ENCODE measurements around the gene MAP3K8. TPM values are rescaled to one million over a fixed set of nuclear protein-coding genes. Genes with fewer than 3 reads are reported as not detected.

Gene MAP3K8
- total and polyA plus RNA-seq, 2 donors (not counting 3 experiments of a cell fraction or from before 2014, with no cell fraction given): 5.2 to 10.6 TPM

- no TSS peak for BruUV-seq (replicated peaks)
- intact Hi-C loops (cut with micrococcal nuclease): no loop called here
- FAIRE-seq: no peak
- Histone ChIP-seq H3K9me3 (replicated peaks; ENCODE audit: control insufficient read depth, insufficient read depth, low read length) (no peaks in the 10 kb centered on the region), H3K9ac (replicated peaks; ENCODE audit: extremely low read depth, insufficient read depth, low read length) (no peak overlapping the region), H3K4me1 (ENCODE audit: control insufficient read depth, extremely low read depth, insufficient read depth, low read length) (no peaks in the 10 kb centered on the region), H3K27me3 (ENCODE audit: control insufficient read depth in 2 of 2, insufficient read depth in 2 of 2, low read length in 2 of 2) (peaks cover under 1 to 4% of the 10 kb centered on the region in 2 experiments), H3K4me3 (replicated peaks in 1 of 3; ENCODE audit: insufficient read depth in 1 of 3, low read depth in 1 of 3, low read length in 3 of 3) (no peak overlapping the region), H3K9me1 (replicated peaks; ENCODE audit: control insufficient read depth, extremely low read depth, insufficient read depth, low read length) (no peaks in the 10 kb centered on the region), H3K27ac (ENCODE audit: insufficient read depth, low read depth, low read length) (no peak overlapping the region), H2AFZ (ENCODE audit: low read depth, low read length) (no peak overlapping the region), H4K20me1 (replicated peaks; ENCODE audit: control insufficient read depth, extremely low read depth, insufficient read depth, low read length) (no peaks in the 10 kb centered on the region), H3K79me2 (ENCODE audit: control insufficient read depth, insufficient read depth, low read length) (no peaks in the 10 kb centered on the region), H3K36me3 (ENCODE audit: control insufficient read depth in 2 of 2, extremely low read depth in 1 of 2, insufficient read depth in 2 of 2, low read length in 2 of 2) (no peaks in the 10 kb centered on the region), H3K4me2 (ENCODE audit: insufficient read depth, low read length) (no peak overlapping the region)
- no peak for DNase-seq (ENCODE audit: low read depth, low spot score)
- CTCF ChIA-PET: interaction anchor here (0.6 to 2.1 kb wide), 4 partner anchors 10 to 212 kb away, joined by 4 to 11 read pairs (median 8); no protein-coding TSS in a partner anchor
- dilution Hi-C loops (cut with MboI; ENCODE audit: extremely low pct_ligation_motif_present, low sequenced_read_pairs): no loop called here
- TF ChIP-seq POLR2A (IDR thresholded peaks at IDR 0.05; ENCODE audit: low read depth, low read length) (no peak), MAX (IDR thresholded peaks at IDR 0.05; ENCODE audit: insufficient read depth, insufficient read length) (no peak), GATA2 (IDR thresholded peaks at IDR 0.05; ENCODE audit: insufficient read depth, insufficient read length, low read depth, low read length) (no peak), CTCF (IDR thresholded peaks at IDR 0.05; ENCODE audit: extremely low read depth in 1 of 2, insufficient read depth in 1 of 2, low read depth in 1 of 2, low read length in 2 of 2) (no peak), POLR2AphosphoS5 (IDR thresholded peaks at IDR 0.05; ENCODE audit: insufficient read depth, low read depth, low read length) (no peak), FOS (IDR thresholded peaks at IDR 0.05; ENCODE audit: borderline replicate concordance, insufficient read depth, low read length) (no peak), MYC (IDR thresholded peaks at IDR 0.05; ENCODE audit: low read depth, low read length) (no peak), EZH2 (IDR thresholded peaks at IDR 0.05; ENCODE audit: borderline replicate concordance, low read depth, low read length, severe bottlenecking) (no peak), JUN (IDR thresholded peaks at IDR 0.05; ENCODE audit: borderline replicate concordance, insufficient read depth, insufficient read length, low read depth) (no peak)
- POLR2A ChIA-PET: no interaction called here
Measured at GRCh38 chr10:30404540-30404939, 29.4 kb upstream of the MAP3K8 start.

Measured in endothelial cell of umbilical vein (primary cell).